GM19455 (cell line): ENCODE data around the gene LYG1.
"Not testable (repeated sequence)": the region's sequence is repeated elsewhere in the genome, so short reads cannot be mapped to it uniquely, and the experiment has no call there.

ENCODE experiments used
- ATAC-seq: cut with Tn5 transposase; IDR thresholded peaks from one replicate; pipeline ENCODE4 v1.9.1; 2021; ENCODE audit not compliant: unreplicated experiment

The LYG1 gene

GRCh38 chr2:99278195-99278765 is 22.7 kb downstream of the LYG1 start:
- not testable (repeated sequence) for ATAC-seq

- ATAC-seq, result no peak
Observed at GRCh38 chr2:99275882-99276281, 25.1 kb downstream of the LYG1 start.

GRCh38 chr2:99261242-99261641 is 39.8 kb downstream of the LYG1 start:
- ATAC-seq, result no peak

GRCh38 chr2:99260184-99260583 is 40.8 kb downstream of the LYG1 start:
- ATAC-seq, result no peak

- no peak for ATAC-seq
Observed at GRCh38 chr2:99259465-99259864, 41.5 kb downstream of the LYG1 start.

- ATAC-seq, result no peak
Observed at GRCh38 chr2:99256677-99257076, 44.3 kb downstream of the LYG1 start.

GRCh38 chr2:99255491-99256318 is 45.3 kb downstream of the LYG1 start, which contains the start of gene LYG2:
Gene LYG2, minus strand, starts transcription at chr2:99255666. Its CDS starts 1,406 bp downstream, at chr2:99254260.
- no peak for ATAC-seq

- ATAC-seq, result no peak
Observed at GRCh38 chr2:99249951-99250350, 51.0 kb downstream of the LYG1 start.

- no peak for ATAC-seq
Observed at GRCh38 chr2:99242151-99242550, 58.8 kb downstream of the LYG1 start.

- ATAC-seq, result no peak
Observed at GRCh38 chr2:99240431-99240830, 60.6 kb downstream of the LYG1 start.

GRCh38 chr2:99238599-99238998 is 62.4 kb downstream of the LYG1 start:
- ATAC-seq, result no peak
